Measurements from ENCODE around the gene TMEM167B.
"Not testable (repeated sequence)": the region's sequence is repeated elsewhere in the genome, so short reads cannot be mapped to it uniquely, and the experiment has no call there.

Gene TMEM167B

GRCh38 chr1:109114342-109114674 is 23.7 kb downstream of the TMEM167B start:
- no peak for DNase-seq

GRCh38 chr1:109115685-109116084 is 25.1 kb downstream of the TMEM167B start:
- no peak for DNase-seq

- DNase-seq: no peak
Measured at GRCh38 chr1:109116286-109116685, 25.7 kb downstream of the TMEM167B start.

- no peak for DNase-seq
Measured at GRCh38 chr1:109118089-109118488, 27.5 kb downstream of the TMEM167B start.

GRCh38 chr1:109120356-109120755 is 29.8 kb downstream of the TMEM167B start:
- no peak for DNase-seq

- DNase-seq: no peak
Measured at GRCh38 chr1:109131059-109131458, 40.5 kb downstream of the TMEM167B start.

GRCh38 chr1:109131800-109132199 is 41.2 kb downstream of the TMEM167B start:
- no peak for DNase-seq

GRCh38 chr1:109133002-109133706 is 42.6 kb downstream of the TMEM167B start:
- DNase-seq: no peak

GRCh38 chr1:109133815-109134214 is 43.3 kb downstream of the TMEM167B start:
- DNase-seq: no peak

- DNase-seq: no peak
Measured at GRCh38 chr1:109134423-109134822, 43.9 kb downstream of the TMEM167B start.

GRCh38 chr1:109135940-109136339 is 45.4 kb downstream of the TMEM167B start:
- no peak for DNase-seq

GRCh38 chr1:109136766-109137165 is 46.2 kb downstream of the TMEM167B start:
- no peak for DNase-seq

- no peak for DNase-seq
Measured at GRCh38 chr1:109137958-109138357, 47.4 kb downstream of the TMEM167B start.

GRCh38 chr1:109138358-109138757 is 47.8 kb downstream of the TMEM167B start:
- no peak for DNase-seq

- no peak for DNase-seq
Measured at GRCh38 chr1:109140392-109140791, 49.8 kb downstream of the TMEM167B start.

GRCh38 chr1:109142260-109142659 is 51.7 kb downstream of the TMEM167B start:
- no peak for DNase-seq

- not testable (repeated sequence) for DNase-seq
Measured at GRCh38 chr1:109142725-109143124, 52.2 kb downstream of the TMEM167B start.
